GM18951 (cell line): ENCODE results near the gene TCEANC2.

ENCODE experiments used
- POLR2A ChIP-seq: IDR thresholded peaks from 4 replicates; pipeline ENCODE4 v1.6.1; 2011; ENCODE audit warnings: mild to moderate bottlenecking; ENCODE audit not compliant: insufficient read length, insufficient read depth; ENCODE audit errors: extremely low read depth
- in situ Hi-C: fragments of 300-500 bp; cut with MboI; formaldehyde crosslinking; loops from one replicate; pipeline ENCODE4 v1.12.0; 2022; ENCODE audit warnings: low sequenced_read_pairs, mixed read lengths, inconsistent platforms; ENCODE audit not compliant: unreplicated experiment

Gene TCEANC2

GRCh38 chr1:54051933-54052430 lies 1.4 kb upstream of the TCEANC2 start:
- no peak for TF ChIP-seq POLR2A
- in situ Hi-C loops, result no loop called here

- in situ Hi-C loops, result no loop called here
- TF ChIP-seq POLR2A, result no peak
These were observed 926 bp upstream of the TCEANC2 start for GRCh38 chr1:54052431-54052933.

GRCh38 chr1:54053745-54054437 lies 483 bp downstream of the TCEANC2 start:
- TF ChIP-seq POLR2A, result no peak
- in situ Hi-C loops, result no loop called here

- in situ Hi-C loops, result no loop called here
- no peak for TF ChIP-seq POLR2A
These were observed 986 bp downstream of the TCEANC2 start for GRCh38 chr1:54054438-54054749.

GRCh38 chr1:54064299-54064698 lies 10.9 kb downstream of the TCEANC2 start:
- in situ Hi-C loops, result no loop called here
- TF ChIP-seq POLR2A, result no peak

GRCh38 chr1:54069791-54070170 lies 16.4 kb downstream of the TCEANC2 start:
- TF ChIP-seq POLR2A, result no peak
- in situ Hi-C loops, result no loop called here

GRCh38 chr1:54070171-54070837 lies 16.9 kb downstream of the TCEANC2 start:
- in situ Hi-C loops, result no loop called here
- no peak for TF ChIP-seq POLR2A

- no peak for TF ChIP-seq POLR2A
- in situ Hi-C loops, result no loop called here
These were observed 24.0 kb downstream of the TCEANC2 start for GRCh38 chr1:54077359-54077758.

GRCh38 chr1:54080598-54081049 lies 27.2 kb downstream of the TCEANC2 start:
- TF ChIP-seq POLR2A, result no peak
- in situ Hi-C loops, result no loop called here

GRCh38 chr1:54081306-54082270 lies 28.2 kb downstream of the TCEANC2 start:
- in situ Hi-C loops, result no loop called here
- TF ChIP-seq POLR2A, result no peak

- in situ Hi-C loops, result no loop called here
- no peak for TF ChIP-seq POLR2A
These were observed 31.4 kb downstream of the TCEANC2 start for GRCh38 chr1:54084794-54085193.

- TF ChIP-seq POLR2A, result no peak
- in situ Hi-C loops, result no loop called here
These were observed 33.3 kb downstream of the TCEANC2 start for GRCh38 chr1:54086754-54087153.

- TF ChIP-seq POLR2A, result no peak
- in situ Hi-C loops, result no loop called here
These were observed 35.0 kb downstream of the TCEANC2 start for GRCh38 chr1:54088385-54088784.
